OCI-LY7 (cell line): Measurements from ENCODE around the gene SLC6A18.

Source experiments
- EZH2phosphoT487 ChIP-seq: fragments of 200-600 bp; sonication (generic); IDR thresholded peaks from 2 replicates; pipeline ENCODE4 v1.6.1; 2018; ENCODE audit warnings: low read depth, borderline replicate concordance, mild to moderate bottlenecking, mixed run types, antibody characterized with exemption, low read length, moderate library complexity, mixed read lengths
- TF ChIP-seq, protein P1 (sequence below): fragments of 200-600 bp; sonication (generic); conservative IDR thresholded peaks from 2 replicates; pipeline ENCODE4 v1.5.1; 2014; ENCODE audit warnings: mild to moderate bottlenecking, antibody characterized with exemption, low read length, moderate library complexity, mixed read lengths

DNA sequence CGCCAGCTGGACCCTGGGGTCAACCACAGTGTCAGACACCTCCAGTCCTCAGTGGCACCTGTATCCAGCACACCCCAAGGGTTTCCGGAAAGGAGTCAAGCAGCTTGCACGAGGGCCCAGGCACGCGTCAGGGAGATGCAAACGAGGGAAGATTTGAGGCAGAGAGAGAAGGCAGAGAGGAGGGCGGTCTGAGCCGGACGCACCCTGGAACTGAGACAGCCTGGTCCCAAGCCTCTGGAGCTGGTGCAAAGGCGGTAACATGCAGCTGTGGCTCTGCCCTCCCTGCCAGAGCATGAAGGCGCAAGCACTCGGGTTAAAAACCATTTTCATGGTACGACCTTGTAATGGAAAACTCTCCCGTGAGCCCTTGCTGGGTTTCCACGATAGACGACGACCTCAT lies 32.2 kb downstream of the SLC6A18 start:
- TF ChIP-seq, protein P1, sequence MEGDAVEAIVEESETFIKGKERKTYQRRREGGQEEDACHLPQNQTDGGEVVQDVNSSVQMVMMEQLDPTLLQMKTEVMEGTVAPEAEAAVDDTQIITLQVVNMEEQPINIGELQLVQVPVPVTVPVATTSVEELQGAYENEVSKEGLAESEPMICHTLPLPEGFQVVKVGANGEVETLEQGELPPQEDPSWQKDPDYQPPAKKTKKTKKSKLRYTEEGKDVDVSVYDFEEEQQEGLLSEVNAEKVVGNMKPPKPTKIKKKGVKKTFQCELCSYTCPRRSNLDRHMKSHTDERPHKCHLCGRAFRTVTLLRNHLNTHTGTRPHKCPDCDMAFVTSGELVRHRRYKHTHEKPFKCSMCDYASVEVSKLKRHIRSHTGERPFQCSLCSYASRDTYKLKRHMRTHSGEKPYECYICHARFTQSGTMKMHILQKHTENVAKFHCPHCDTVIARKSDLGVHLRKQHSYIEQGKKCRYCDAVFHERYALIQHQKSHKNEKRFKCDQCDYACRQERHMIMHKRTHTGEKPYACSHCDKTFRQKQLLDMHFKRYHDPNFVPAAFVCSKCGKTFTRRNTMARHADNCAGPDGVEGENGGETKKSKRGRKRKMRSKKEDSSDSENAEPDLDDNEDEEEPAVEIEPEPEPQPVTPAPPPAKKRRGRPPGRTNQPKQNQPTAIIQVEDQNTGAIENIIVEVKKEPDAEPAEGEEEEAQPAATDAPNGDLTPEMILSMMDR, result no peak
- no peak for TF ChIP-seq EZH2phosphoT487
